NCI-H748 (cell line): Measurements from ENCODE around the gene IL20.

Experiments
- DNase-seq: peaks from one replicate; lab custom pipeline; 2025; ENCODE audit not compliant: unreplicated experiment; lab: John Stamatoyannopoulos, UW

The IL20 gene

GRCh38 chr1:206900149-206900548 lies 34.7 kb downstream of the IL20 start:
- DNase-seq, result no peak

GRCh38 chr1:206901944-206902343 lies 36.5 kb downstream of the IL20 start:
- DNase-seq, result no peak

GRCh38 chr1:206902702-206903101 lies 37.3 kb downstream of the IL20 start:
- no peak for DNase-seq

GRCh38 chr1:206903687-206904086 lies 38.3 kb downstream of the IL20 start:
- DNase-seq, result no peak

GRCh38 chr1:206904423-206905142 lies 39.2 kb downstream of the IL20 start:
- DNase-seq, result no peak

- DNase-seq, result no peak
Observed at GRCh38 chr1:206905295-206906164, 40.1 kb downstream of the IL20 start.

- peak; percentile 5 for DNase-seq
Observed at GRCh38 chr1:206907304-206907991, 42.0 kb downstream of the IL20 start.

- no peak for DNase-seq
Observed at GRCh38 chr1:206908038-206908437, 42.6 kb downstream of the IL20 start.

GRCh38 chr1:206909161-206909882 lies 43.9 kb downstream of the IL20 start:
- peak; percentile 77 for DNase-seq

GRCh38 chr1:206909883-206910318 lies 44.5 kb downstream of the IL20 start:
- no peak for DNase-seq

- peak; percentile 33 for DNase-seq
Observed at GRCh38 chr1:206911064-206911663, 45.7 kb downstream of the IL20 start.

- DNase-seq, result peak; percentile 79
Observed at GRCh38 chr1:206912445-206913095, 47.1 kb downstream of the IL20 start.

GRCh38 chr1:206913766-206914537 lies 48.5 kb downstream of the IL20 start:
- no peak for DNase-seq

- DNase-seq, result no peak
Observed at GRCh38 chr1:206915030-206915735, 49.8 kb downstream of the IL20 start.

- DNase-seq, result no peak
Observed at GRCh38 chr1:206916000-206916709, 50.7 kb downstream of the IL20 start.

- DNase-seq, result no peak
Observed at GRCh38 chr1:206918076-206918475, 52.7 kb downstream of the IL20 start.
